ENCODE results near the gene CAMTA2.

The CAMTA2 gene

DNA sequence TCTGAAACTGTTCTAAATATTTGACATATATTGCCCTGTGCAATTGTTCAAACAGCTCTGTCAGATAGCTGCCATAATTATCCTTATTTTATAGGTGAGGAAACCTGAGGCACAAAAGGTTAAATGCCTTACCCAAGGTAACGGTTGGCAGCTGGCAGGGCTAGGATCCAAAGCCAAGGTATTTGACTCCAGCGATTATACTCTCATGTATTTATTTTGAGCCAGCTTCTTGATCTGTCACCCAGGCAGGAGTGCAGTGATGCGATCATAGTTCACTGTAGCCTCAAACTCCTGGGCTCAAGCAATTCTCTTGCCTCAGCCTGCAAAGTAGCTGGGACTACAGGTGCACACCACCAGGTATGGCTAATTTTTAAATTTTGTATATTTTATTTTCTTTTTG is 29.4 kb downstream of the CAMTA2 start:
- Histone ChIP-seq H3K27ac (ENCODE audit: low read depth, low read length) (no peak overlapping the region), H2AFZ (ENCODE audit: low read depth, low read length, severe bottlenecking) (no peak overlapping the region), H4K20me1 (ENCODE audit: low read depth, low read length) (no peaks in the 10 kb centered on the region), H3K9me3 (ENCODE audit: insufficient read depth, low read length) (no peaks in the 10 kb centered on the region), H3K79me2 (ENCODE audit: insufficient read depth, low read length) (no peaks in the 10 kb centered on the region), H3K9ac (ENCODE audit: low read length) (no peak overlapping the region), H3F3A (ENCODE audit: insufficient read depth) (no peaks in the 10 kb centered on the region), H3K4me2 (ENCODE audit: low read depth, low read length, poor library complexity, severe bottlenecking) (no peak overlapping the region), H3K36me3 (ENCODE audit: low read length) (no peaks in the 10 kb centered on the region), H3K27me3 (ENCODE audit: low read length) (no peaks in the 10 kb centered on the region), H3K9me2 (replicated peaks; ENCODE audit: insufficient read depth, low read length) (no peaks in the 10 kb centered on the region), H3K4me3 (ENCODE audit: insufficient read depth, low read length, poor library complexity, severe bottlenecking) (no peak overlapping the region)
- TF ChIP-seq EZH2phosphoT487 (conservative IDR thresholded peaks at IDR 0.05; ENCODE audit: low read length) = no peak
- TF ChIP-seq, protein P1, sequence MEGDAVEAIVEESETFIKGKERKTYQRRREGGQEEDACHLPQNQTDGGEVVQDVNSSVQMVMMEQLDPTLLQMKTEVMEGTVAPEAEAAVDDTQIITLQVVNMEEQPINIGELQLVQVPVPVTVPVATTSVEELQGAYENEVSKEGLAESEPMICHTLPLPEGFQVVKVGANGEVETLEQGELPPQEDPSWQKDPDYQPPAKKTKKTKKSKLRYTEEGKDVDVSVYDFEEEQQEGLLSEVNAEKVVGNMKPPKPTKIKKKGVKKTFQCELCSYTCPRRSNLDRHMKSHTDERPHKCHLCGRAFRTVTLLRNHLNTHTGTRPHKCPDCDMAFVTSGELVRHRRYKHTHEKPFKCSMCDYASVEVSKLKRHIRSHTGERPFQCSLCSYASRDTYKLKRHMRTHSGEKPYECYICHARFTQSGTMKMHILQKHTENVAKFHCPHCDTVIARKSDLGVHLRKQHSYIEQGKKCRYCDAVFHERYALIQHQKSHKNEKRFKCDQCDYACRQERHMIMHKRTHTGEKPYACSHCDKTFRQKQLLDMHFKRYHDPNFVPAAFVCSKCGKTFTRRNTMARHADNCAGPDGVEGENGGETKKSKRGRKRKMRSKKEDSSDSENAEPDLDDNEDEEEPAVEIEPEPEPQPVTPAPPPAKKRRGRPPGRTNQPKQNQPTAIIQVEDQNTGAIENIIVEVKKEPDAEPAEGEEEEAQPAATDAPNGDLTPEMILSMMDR (IDR thresholded peaks at IDR 0.05; ENCODE audit: insufficient read depth, low read length, poor library complexity, severe bottlenecking) = no peak

DNA sequence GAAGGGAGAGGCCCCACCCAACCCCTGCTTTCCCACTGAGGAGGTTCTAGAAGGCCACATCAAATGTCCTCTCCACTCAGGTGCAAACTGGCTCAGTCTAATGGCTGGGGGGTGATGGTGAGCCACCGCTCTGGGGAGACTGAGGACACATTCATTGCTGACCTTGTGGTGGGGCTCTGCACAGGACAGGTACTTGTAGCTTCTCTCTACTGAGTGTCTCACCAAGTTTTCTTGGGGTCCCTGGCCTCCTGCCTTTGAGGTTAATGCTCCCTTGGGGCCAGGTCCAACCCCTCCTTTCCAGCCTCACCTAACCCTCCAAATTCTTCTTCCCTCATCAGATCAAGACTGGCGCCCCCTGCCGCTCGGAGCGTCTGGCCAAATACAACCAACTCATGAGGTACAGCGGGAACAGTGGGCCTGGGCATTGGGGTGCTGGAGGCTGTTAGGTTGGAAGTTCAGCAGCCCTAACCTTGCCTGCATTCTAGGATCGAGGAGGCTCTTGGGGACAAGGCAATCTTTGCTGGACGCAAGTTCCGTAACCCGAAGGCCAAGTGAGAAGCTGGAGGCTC is 30.9 kb downstream of the CAMTA2 start:
- no peak overlapping the region for H2AFZ ChIP-seq (ENCODE audit: low read depth, low read length, severe bottlenecking)
- H3K4me2 ChIP-seq (ENCODE audit: low read depth, low read length, poor library complexity, severe bottlenecking) = no peak overlapping the region
- H3K4me3 ChIP-seq (ENCODE audit: insufficient read depth, low read length, poor library complexity, severe bottlenecking) = no peak overlapping the region
- no peaks in the 10 kb centered on the region for H3K9me3 ChIP-seq (ENCODE audit: insufficient read depth, low read length)
- H3K9me2 ChIP-seq (replicated peaks; ENCODE audit: insufficient read depth, low read length) = no peaks in the 10 kb centered on the region
- no peaks in the 10 kb centered on the region for H3K36me3 ChIP-seq (ENCODE audit: low read length)
- no peaks in the 10 kb centered on the region for H4K20me1 ChIP-seq (ENCODE audit: low read depth, low read length)
- TF ChIP-seq, protein P1 (IDR thresholded peaks at IDR 0.05; ENCODE audit: insufficient read depth, low read length, poor library complexity, severe bottlenecking) = peak; percentile 96
- no peak for TF ChIP-seq EZH2phosphoT487 (conservative IDR thresholded peaks at IDR 0.05; ENCODE audit: low read length)
- no peaks in the 10 kb centered on the region for H3K27me3 ChIP-seq (ENCODE audit: low read length)
- H3K9ac ChIP-seq (ENCODE audit: low read length) = no peak overlapping the region
- H3K79me2 ChIP-seq (ENCODE audit: insufficient read depth, low read length) = no peaks in the 10 kb centered on the region
- no peak overlapping the region for H3K27ac ChIP-seq (ENCODE audit: low read depth, low read length)
- no peaks in the 10 kb centered on the region for H3F3A ChIP-seq (ENCODE audit: insufficient read depth)

DNA sequence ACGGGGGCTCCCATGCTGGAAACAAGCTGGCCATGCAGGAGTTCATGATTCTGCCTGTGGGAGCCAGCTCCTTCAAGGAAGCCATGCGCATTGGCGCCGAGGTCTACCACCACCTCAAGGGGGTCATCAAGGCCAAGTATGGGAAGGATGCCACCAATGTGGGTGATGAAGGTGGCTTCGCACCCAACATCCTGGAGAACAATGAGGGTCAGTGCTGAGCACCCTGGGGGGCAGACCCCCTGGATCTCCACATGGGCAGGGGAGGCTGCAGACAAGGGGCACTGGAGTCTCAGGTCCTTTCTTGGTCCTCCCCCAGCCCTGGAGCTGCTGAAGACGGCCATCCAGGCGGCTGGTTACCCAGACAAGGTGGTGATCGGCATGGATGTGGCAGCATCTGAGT is 32.4 kb downstream of the CAMTA2 start:
- no peak overlapping the region for H3K4me3 ChIP-seq (ENCODE audit: insufficient read depth, low read length, poor library complexity, severe bottlenecking)
- H4K20me1 ChIP-seq (ENCODE audit: low read depth, low read length) = no peaks in the 10 kb centered on the region
- H3F3A ChIP-seq (ENCODE audit: insufficient read depth) = no peaks in the 10 kb centered on the region
- H3K9me3 ChIP-seq (ENCODE audit: insufficient read depth, low read length) = no peaks in the 10 kb centered on the region
- no peaks in the 10 kb centered on the region for H3K27me3 ChIP-seq (ENCODE audit: low read length)
- H3K36me3 ChIP-seq (ENCODE audit: low read length) = no peaks in the 10 kb centered on the region
- no peak overlapping the region for H2AFZ ChIP-seq (ENCODE audit: low read depth, low read length, severe bottlenecking)
- H3K9me2 ChIP-seq (replicated peaks; ENCODE audit: insufficient read depth, low read length) = no peaks in the 10 kb centered on the region
- H3K9ac ChIP-seq (ENCODE audit: low read length) = no peak overlapping the region
- no peak overlapping the region for H3K27ac ChIP-seq (ENCODE audit: low read depth, low read length)
- TF ChIP-seq EZH2phosphoT487 (conservative IDR thresholded peaks at IDR 0.05; ENCODE audit: low read length) = no peak
- TF ChIP-seq, protein P1 (IDR thresholded peaks at IDR 0.05; ENCODE audit: insufficient read depth, low read length, poor library complexity, severe bottlenecking) = no peak
- H3K79me2 ChIP-seq (ENCODE audit: insufficient read depth, low read length) = no peaks in the 10 kb centered on the region
- H3K4me2 ChIP-seq (ENCODE audit: low read depth, low read length, poor library complexity, severe bottlenecking) = no peak overlapping the region
